ENCODE results near the gene CFAP126.
A peak's percentile ranks its signal among the peaks of the same experiment; 100 is the strongest.
"Not testable (repeated sequence)": the region's sequence is repeated elsewhere in the genome, so short reads cannot be mapped to it uniquely, and the experiment has no call there.

CFAP126 gene

GRCh38 chr1:161402446-161402845 is 34.8 kb upstream of the CFAP126 start:
- H3K4me3 ChIP-seq (ENCODE audit: low read depth, low read length) = no peak overlapping the region
- TF ChIP-seq CTCF (IDR thresholded peaks at IDR 0.05; ENCODE audit: insufficient read depth, low read depth, low read length, missing control alignments) = no peak
- no peak for DNase-seq (ENCODE audit: low read depth)

- H3K4me3 ChIP-seq (ENCODE audit: low read depth, low read length) = peak overlapping the region; percentile 80
- TF ChIP-seq CTCF (IDR thresholded peaks at IDR 0.05; ENCODE audit: insufficient read depth, low read depth, low read length, missing control alignments) = peak; percentile 64
- DNase-seq (ENCODE audit: low read depth) = peak; percentile 97
Observed at GRCh38 chr1:161399257-161399998, 31.8 kb upstream of the CFAP126 start.

GRCh38 chr1:161398900-161399256 is 31.2 kb upstream of the CFAP126 start:
- no peak for TF ChIP-seq CTCF (IDR thresholded peaks at IDR 0.05; ENCODE audit: insufficient read depth, low read depth, low read length, missing control alignments)
- DNase-seq (ENCODE audit: low read depth) = no peak

GRCh38 chr1:161397038-161397437 is 29.4 kb upstream of the CFAP126 start:
- not testable (repeated sequence) for H3K4me3 ChIP-seq (ENCODE audit: low read depth, low read length); DNase-seq (ENCODE audit: low read depth)

More at GRCh38 chr1:161398900-161399256, 31.2 kb upstream of the CFAP126 start:
- peak overlapping the region; percentile 80 for H3K4me3 ChIP-seq (ENCODE audit: low read depth, low read length)

- no peak for DNase-seq (ENCODE audit: low read depth)
- TF ChIP-seq CTCF (IDR thresholded peaks at IDR 0.05; ENCODE audit: insufficient read depth, low read depth, low read length, missing control alignments) = no peak
- H3K4me3 ChIP-seq (ENCODE audit: low read depth, low read length) = no peak overlapping the region
Observed at GRCh38 chr1:161393151-161393550, 25.5 kb upstream of the CFAP126 start.

- DNase-seq (ENCODE audit: low read depth) = no peak
- TF ChIP-seq CTCF (IDR thresholded peaks at IDR 0.05; ENCODE audit: insufficient read depth, low read depth, low read length, missing control alignments) = no peak
- H3K4me3 ChIP-seq (ENCODE audit: low read depth, low read length) = no peak overlapping the region
Observed at GRCh38 chr1:161391611-161392010, 23.9 kb upstream of the CFAP126 start.

GRCh38 chr1:161391136-161391535 is 23.5 kb upstream of the CFAP126 start:
- not testable (repeated sequence) for H3K4me3 ChIP-seq (ENCODE audit: low read depth, low read length); DNase-seq (ENCODE audit: low read depth)

GRCh38 chr1:161390559-161390858 is 22.8 kb upstream of the CFAP126 start:
- no peak for DNase-seq (ENCODE audit: low read depth)
- peak overlapping the region; percentile 93 for H3K4me3 ChIP-seq (ENCODE audit: low read depth, low read length)
- no peak for TF ChIP-seq CTCF (IDR thresholded peaks at IDR 0.05; ENCODE audit: insufficient read depth, low read depth, low read length, missing control alignments)
